ENCODE data around the gene GIMAP8.

GIMAP8 gene

DNA sequence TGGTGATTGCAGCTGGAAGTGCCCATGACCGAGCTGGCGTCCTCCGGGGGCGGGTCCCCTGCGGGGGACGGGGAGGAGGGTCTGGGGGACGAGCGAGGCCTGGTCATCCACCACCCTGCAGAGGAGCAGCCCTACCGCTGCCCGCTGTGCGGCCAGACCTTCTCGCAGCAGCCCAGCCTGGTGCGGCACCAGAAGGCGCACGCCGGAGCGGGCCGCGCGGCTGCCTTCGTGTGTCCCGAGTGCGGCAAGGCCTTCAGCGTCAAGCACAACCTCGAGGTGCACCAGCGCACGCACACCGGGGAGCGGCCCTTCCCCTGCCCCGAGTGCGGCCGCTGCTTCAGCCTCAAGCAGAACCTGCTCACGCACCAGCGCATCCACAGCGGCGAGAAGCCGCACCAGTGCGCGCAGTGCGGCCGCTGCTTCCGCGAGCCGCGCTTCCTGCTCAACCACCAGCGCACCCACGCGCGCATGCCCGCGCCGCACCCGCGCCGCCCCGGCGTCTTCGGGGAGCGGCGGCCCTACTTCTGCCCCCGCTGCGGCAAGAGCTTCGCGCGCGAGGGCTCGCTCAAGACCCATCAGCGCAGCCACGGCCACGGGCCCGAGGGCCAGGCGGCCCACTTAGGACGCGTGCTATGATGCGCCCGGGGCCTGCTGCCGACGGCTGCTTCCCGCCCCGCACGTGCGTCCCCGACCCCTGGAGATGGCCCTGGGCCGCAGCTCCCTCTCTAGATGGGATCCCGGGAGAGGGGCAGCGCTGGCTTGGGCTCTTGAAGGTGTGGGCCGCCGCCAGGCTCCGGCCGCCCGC is 42.6 kb upstream of the GIMAP8 start:
- Histone ChIP-seq H3K36me3 (ENCODE audit: insufficient read depth, low read length) (peaks cover 5% of the 10 kb centered on the region; the same call in 1 of the 2 replicates), H3K9ac (ENCODE audit: low read depth, low read length) (no peak overlapping the region)

DNA sequence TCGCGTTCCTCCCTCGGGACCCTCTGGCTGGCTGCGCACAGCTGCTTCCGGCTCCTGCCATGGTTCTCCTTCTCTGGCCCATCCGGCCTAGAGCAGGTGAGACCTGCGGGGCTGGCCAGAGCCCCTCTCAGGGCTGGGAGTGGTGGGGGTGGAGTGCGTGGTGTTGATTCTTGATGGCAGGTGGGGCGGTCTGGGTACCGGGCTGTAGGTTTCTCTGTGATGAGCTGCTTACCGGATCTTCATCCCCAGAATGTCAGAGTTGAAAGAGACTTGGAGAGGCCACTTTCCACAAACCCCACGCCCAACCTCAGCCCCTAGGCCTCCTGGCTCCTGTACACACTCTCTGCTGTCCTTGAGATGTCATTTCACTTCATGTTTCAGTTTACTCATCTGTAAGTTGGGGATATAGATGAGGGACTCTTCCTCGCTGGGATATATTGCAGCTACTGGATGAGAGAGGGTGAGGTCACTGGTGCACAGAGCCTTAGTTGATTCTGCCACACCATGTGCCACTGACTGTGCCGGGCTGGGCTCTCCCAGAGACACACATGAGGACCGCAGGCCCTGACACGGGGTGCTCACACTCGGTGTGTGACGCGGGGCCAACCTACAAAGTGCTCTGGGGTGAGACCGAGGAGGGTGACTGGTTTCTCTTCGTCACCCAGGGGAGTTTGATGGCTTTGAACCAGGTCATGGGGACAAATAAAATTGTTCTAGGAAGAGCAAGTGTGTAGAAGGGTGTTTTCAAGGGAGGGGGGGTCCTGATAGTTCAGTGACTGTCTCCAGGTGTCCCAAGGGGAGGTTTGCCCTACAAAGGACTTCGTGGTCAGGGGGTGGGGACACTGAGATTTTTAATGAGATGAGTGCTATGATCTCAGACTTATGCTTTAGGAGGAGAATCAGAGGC is 41.8 kb upstream of the GIMAP8 start:
- Histone ChIP-seq H3K9ac (ENCODE audit: low read depth, low read length) (no peak overlapping the region), H3K4me1 (ENCODE audit: insufficient read depth, low read length) (peaks cover 19% of the 10 kb centered on the region), H3K36me3 (ENCODE audit: insufficient read depth, low read length) (peaks cover 5% of the 10 kb centered on the region; the same call in 1 of the 2 replicates), H3K9me3 (ENCODE audit: control insufficient read depth, insufficient read depth, low read length) (no peaks in the 10 kb centered on the region)

More for the DNA sequence above, 42.6 kb upstream of the GIMAP8 start:
- no peaks in the 10 kb centered on the region for H3K9me3 ChIP-seq (ENCODE audit: control insufficient read depth, insufficient read depth, low read length)
- H3K4me1 ChIP-seq (ENCODE audit: insufficient read depth, low read length) = peaks cover 28% of the 10 kb centered on the region

- H3K9ac ChIP-seq (ENCODE audit: low read depth, low read length) = no peak overlapping the region
- H3K36me3 ChIP-seq (ENCODE audit: insufficient read depth, low read length) = peaks cover 5% of the 10 kb centered on the region; the same call in 1 of the 2 replicates
- peaks cover 11% of the 10 kb centered on the region for H3K4me1 ChIP-seq (ENCODE audit: insufficient read depth, low read length)
- H3K9me3 ChIP-seq (ENCODE audit: control insufficient read depth, insufficient read depth, low read length) = no peaks in the 10 kb centered on the region
Observed at GRCh38 chr7:150409300-150410030, 41.0 kb upstream of the GIMAP8 start.

DNA sequence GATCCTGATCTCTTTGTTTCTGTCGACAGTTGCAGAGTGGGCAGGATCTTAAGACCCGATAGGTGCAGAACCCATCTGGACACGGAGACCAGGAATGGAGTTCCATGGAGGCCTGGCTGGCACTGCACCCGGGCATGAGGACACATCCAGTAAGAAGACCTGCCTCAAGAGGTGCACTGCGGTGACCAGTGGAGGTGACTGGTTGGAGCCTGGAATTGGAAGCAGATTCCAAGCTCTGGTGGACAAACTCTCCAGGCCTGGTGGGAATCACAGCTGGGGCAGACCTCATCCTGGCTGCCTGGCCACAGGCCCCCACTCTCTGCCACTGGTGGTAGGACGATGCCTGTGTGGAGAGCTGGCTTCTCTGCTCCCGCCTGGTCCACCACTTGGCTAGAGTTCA is 40.3 kb upstream of the GIMAP8 start:
- Histone ChIP-seq H3K9ac (ENCODE audit: low read depth, low read length) (no peak overlapping the region), H3K9me3 (ENCODE audit: control insufficient read depth, insufficient read depth, low read length) (no peaks in the 10 kb centered on the region), H3K4me1 (ENCODE audit: insufficient read depth, low read length) (peaks cover 10% of the 10 kb centered on the region), H3K36me3 (ENCODE audit: insufficient read depth, low read length) (peaks cover 5% of the 10 kb centered on the region; the same call in 1 of the 2 replicates)

GRCh38 chr7:150410680-150411346 is 39.6 kb upstream of the GIMAP8 start:
- Histone ChIP-seq H3K9ac (ENCODE audit: low read depth, low read length) (no peak overlapping the region), H3K4me1 (ENCODE audit: insufficient read depth, low read length) (peaks cover 10% of the 10 kb centered on the region), H3K9me3 (ENCODE audit: control insufficient read depth, insufficient read depth, low read length) (no peaks in the 10 kb centered on the region), H3K36me3 (ENCODE audit: insufficient read depth, low read length) (peaks cover 5% of the 10 kb centered on the region; the same call in 1 of the 2 replicates)

DNA sequence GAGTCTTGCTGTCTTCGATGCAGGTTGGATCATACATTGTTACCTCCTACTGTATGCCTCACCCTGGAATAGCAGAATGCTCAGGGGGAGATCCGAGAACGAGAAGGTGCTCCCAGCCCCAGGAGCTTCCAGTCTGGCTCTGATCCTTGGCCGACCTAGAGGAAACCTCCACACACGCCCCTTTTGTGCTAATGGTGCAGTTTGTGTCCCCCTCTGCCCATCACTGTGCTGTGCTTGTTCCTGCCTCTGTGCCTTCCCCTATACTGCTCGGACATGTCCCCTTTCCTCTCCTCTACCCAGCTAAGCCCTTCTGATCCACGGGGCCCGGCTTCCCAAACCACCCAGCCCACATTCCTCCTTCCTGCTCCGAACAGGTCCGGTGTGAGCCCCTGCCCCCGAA is 38.8 kb upstream of the GIMAP8 start:
- Histone ChIP-seq H3K9me3 (ENCODE audit: control insufficient read depth, insufficient read depth, low read length) (no peaks in the 10 kb centered on the region), H3K4me1 (ENCODE audit: insufficient read depth, low read length) (peaks cover 6% of the 10 kb centered on the region), H3K36me3 (ENCODE audit: insufficient read depth, low read length) (peaks cover 5% of the 10 kb centered on the region; the same call in 1 of the 2 replicates), H3K9ac (ENCODE audit: low read depth, low read length) (no peak overlapping the region)

- H3K9me3 ChIP-seq (ENCODE audit: control insufficient read depth, insufficient read depth, low read length) = no peaks in the 10 kb centered on the region
- H3K36me3 ChIP-seq (ENCODE audit: insufficient read depth, low read length) = peaks cover 5% of the 10 kb centered on the region; the same call in 1 of the 2 replicates
- peaks cover 2% of the 10 kb centered on the region for H3K4me1 ChIP-seq (ENCODE audit: insufficient read depth, low read length)
- no peak overlapping the region for H3K9ac ChIP-seq (ENCODE audit: low read depth, low read length)
Observed at GRCh38 chr7:150412016-150412415, 38.4 kb upstream of the GIMAP8 start.

GRCh38 chr7:150412518-150413488 is 37.6 kb upstream of the GIMAP8 start:
- Histone ChIP-seq H3K9me3 (ENCODE audit: control insufficient read depth, insufficient read depth, low read length) (no peaks in the 10 kb centered on the region), H3K36me3 (ENCODE audit: insufficient read depth, low read length) (peaks cover 5% of the 10 kb centered on the region; the same call in 1 of the 2 replicates), H3K4me1 (ENCODE audit: insufficient read depth, low read length) (no peaks in the 10 kb centered on the region; the same call in 1 of the 2 replicates), H3K9ac (ENCODE audit: low read depth, low read length) (no peak overlapping the region)

DNA sequence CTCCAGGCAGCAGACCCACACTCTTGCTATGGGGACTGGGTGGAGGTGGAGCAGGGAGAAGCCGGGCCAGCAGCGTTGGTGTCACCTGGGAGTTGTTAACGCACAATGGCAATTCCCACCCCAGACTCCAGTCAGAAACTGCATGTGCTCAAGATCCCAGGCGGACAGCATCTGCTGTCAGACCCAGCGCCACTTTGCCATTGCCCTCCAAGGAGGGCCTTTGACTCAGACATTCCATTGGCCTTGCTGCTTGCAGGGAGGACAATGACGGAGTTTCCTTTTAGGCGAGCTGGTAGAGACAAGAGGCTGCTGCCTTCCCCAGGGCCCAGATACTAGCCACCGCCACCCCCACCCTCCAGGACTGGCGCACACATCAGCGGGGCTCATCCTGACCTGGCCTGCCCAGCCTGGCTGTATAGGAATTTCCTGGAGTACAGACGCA is 36.8 kb upstream of the GIMAP8 start:
- Histone ChIP-seq H3K9ac (ENCODE audit: low read depth, low read length) (no peak overlapping the region), H3K36me3 (ENCODE audit: insufficient read depth, low read length) (peaks cover 5% of the 10 kb centered on the region; the same call in 1 of the 2 replicates), H3K4me1 (ENCODE audit: insufficient read depth, low read length) (no peaks in the 10 kb centered on the region; the same call in 1 of the 2 replicates), H3K9me3 (ENCODE audit: control insufficient read depth, insufficient read depth, low read length) (no peaks in the 10 kb centered on the region)

DNA sequence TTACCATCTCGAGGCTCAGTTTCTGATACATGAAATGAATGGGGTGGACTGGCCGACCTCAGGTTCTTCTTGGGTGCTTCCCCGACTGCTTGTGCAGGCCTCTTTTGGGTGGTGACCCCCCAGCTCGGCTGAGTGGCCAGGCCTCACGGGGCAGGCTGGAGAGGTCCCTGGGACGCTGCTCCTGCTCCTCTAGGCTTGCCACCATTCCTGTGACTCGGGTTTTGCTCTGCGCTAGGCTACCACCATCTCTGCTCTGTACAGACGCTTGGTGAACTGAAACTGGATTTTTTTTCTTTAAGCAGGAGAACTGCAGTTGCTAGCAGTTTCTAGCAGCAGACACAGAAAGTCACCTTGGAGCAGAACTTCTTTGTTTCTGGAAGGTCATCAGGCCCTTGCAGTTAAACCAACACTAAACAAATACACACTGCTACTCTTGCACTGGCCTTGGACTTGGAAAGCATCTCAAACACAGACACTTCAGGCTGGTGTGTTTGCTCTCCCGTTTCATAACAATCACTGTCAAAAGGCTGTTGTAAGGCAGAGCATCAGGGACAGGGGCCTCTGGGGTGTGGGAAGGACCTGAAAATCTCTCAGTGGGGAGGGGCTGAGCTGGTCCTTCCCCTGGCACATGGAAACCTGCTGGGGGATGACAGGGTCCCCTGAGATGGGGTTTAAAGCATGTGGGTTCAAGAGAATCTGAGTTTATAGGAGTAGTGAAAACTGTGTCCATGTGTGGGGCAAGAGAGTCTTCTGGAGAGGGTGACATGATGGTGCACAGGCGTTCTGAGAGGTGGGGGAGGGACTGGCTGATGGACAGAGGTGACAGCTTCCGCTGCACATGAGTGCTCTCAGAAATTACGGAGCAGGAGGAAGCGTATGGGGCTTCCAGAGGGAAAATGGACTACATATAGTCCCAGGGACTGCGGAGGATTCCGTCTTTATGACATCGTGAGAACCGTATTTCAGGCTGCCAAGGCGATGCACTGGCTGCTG is 35.0 kb upstream of the GIMAP8 start:
- peaks cover 3% of the 10 kb centered on the region; the same call in 1 of the 2 replicates for H3K4me1 ChIP-seq (ENCODE audit: insufficient read depth, low read length)
- no peak overlapping the region for H3K9ac ChIP-seq (ENCODE audit: low read depth, low read length)
- H3K9me3 ChIP-seq (ENCODE audit: control insufficient read depth, insufficient read depth, low read length) = no peaks in the 10 kb centered on the region
- H3K36me3 ChIP-seq (ENCODE audit: insufficient read depth, low read length) = peaks cover 3% of the 10 kb centered on the region; the same call in 1 of the 2 replicates

DNA sequence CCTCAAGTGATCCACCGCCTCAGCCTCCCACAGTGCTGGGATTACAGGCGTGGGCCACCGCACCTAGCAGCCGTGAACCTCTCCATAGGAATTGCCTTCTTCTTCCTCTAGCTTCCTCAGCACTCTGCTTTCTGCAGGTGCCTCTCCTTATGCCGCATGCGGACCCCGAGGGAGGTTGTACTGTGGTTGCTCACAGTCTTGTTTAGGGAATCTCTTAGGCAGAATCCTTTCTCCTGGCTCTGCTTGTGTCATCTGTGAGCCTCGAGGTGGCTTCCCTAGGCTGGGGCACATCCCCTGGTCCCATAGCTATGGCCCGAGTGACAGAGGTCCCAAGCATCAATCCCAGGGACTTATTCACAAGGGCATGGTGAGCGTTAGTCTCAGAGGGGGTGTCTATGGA is 33.2 kb upstream of the GIMAP8 start:
- H3K4me1 ChIP-seq (ENCODE audit: insufficient read depth, low read length) = peaks cover 4% of the 10 kb centered on the region; the same call in 1 of the 2 replicates
- H3K9me3 ChIP-seq (ENCODE audit: control insufficient read depth, insufficient read depth, low read length) = no peaks in the 10 kb centered on the region
- H3K36me3 ChIP-seq (ENCODE audit: insufficient read depth, low read length) = no peaks in the 10 kb centered on the region
- H3K9ac ChIP-seq (ENCODE audit: low read depth, low read length) = no peak overlapping the region

DNA sequence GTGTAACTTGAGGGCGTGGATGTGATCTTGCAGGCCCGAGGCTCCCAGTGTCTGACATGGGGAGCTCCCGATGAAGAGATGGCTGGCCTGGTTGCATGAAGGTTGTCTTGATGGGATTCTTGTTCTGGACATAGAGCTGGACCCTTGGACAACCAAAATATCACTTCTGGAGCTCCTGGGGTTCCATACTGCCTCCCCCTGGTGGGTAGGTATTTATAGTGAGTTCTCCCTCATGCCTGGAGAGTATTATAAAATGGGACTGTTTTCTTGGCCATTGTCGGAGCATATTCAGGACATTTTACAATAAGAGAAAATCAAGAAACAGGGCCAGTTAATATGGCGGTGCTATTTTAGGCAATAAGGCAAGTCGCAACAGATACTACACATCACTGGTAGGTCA is 32.6 kb upstream of the GIMAP8 start:
- no peaks in the 10 kb centered on the region for H3K36me3 ChIP-seq (ENCODE audit: insufficient read depth, low read length)
- no peaks in the 10 kb centered on the region for H3K9me3 ChIP-seq (ENCODE audit: control insufficient read depth, insufficient read depth, low read length)
- H3K4me1 ChIP-seq (ENCODE audit: insufficient read depth, low read length) = peaks cover 4% of the 10 kb centered on the region; the same call in 1 of the 2 replicates
- no peak overlapping the region for H3K9ac ChIP-seq (ENCODE audit: low read depth, low read length)
